ENCODE measurements around the gene PAX5.

The PAX5 gene

GRCh38 chr9:36985769-36986467 is 48.1 kb downstream of the PAX5 start:
- no peak for DNase-seq

DNA sequence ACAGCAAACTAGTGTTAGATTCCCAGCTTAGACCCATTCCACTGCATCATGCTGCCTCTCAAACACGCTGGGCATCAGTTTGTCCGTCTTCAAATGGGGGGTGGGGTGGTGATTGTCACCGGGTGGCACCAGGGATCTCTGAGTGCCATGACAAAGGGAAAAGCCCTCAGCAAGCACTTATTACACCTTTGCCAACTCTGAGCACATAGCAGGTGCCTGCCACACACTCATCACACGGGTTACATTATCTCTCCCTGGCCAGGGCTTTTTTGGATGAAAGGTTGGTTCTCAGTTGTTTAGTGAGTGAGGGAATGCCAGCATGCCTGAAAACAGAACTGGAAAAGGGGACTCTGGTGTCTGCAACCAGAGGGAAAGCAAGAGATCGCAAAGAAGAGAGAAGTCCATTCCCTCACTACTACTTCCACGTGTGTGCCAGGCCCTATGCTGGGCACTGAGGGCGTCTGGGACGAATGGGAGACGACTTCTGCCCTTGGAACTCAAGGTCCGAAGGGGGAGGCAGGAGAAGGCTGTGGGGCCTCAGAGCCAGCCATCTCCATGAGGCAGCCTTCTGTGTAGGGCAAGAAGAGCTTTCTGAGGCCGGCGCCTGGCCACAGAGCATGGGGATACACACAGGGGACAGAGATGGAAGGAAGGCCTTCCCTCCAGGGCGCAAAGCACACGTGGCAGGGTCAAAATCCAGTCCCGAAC is 48.9 kb downstream of the PAX5 start:
- DNase-seq: no peak

DNA sequence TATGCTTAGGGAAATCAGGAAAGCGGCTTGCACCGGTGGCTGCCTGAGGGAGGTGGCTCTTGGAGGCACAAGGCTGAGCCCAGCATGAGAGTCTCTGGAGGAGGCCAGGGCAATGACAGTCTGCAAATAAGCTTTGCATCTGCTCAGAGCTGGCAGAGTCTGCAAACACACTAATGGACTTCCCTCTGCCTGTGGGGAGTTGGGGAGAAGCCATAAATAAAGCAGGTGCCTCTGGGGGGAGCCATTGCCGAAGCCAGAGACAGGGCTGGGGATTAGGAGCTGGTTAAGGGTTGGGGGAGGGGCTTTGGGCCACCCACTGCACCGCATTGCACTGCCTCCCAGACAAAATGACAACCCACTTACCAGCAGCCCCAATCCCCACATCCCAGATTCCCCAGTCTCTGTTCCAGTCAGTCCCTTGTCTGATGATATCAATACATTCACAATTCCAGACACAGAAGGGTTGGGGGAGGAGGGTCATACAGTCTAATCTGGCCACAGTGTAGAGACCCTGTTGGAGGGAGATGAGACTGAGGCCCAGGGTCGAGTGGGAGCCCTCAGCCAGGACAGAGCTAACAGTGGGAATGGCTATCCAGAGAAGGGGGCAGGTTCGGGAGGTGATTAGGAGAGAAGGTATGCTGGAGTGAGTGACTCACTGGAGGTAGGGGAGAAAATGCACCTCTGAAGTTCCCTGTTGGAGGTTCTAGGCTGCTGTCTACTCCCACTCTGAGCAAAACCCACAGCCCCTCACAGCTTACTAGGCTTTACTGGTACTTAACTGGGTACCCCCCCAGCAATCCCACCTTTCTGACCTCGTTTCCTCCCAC is 53.7 kb downstream of the PAX5 start:
- DNase-seq: no peak

DNA sequence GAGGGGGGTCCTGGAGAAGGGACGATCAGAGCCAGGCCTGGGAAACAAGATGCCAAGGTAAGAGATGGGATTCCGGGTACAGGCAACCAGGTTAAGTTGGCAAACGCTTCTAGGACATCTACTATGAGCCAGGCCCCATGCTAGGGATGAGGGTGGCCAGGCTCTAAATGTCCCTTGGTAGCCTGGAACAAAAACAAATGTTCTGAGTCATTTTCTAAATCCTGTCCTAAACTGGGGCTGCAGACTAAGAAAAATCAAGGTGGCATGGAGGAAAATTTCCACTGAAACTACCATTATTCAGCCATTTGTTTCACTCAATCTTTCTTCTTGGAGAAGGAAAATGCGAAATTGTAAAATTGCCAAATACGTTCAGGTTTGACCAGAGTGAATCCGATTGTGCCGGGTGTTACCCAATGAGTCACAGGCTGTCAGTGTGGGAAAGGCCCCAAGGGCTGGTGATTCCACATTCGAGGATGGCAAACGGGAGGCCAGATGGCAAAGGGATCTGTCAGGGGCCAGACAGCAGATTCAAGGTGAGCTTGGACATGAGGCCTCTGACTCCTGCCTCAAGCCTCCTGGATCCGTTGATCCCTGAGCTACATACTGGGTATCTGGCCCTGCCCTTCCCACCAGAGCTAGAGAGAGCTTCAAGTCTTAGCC is 57.6 kb downstream of the PAX5 start:
- no peak for DNase-seq

DNA sequence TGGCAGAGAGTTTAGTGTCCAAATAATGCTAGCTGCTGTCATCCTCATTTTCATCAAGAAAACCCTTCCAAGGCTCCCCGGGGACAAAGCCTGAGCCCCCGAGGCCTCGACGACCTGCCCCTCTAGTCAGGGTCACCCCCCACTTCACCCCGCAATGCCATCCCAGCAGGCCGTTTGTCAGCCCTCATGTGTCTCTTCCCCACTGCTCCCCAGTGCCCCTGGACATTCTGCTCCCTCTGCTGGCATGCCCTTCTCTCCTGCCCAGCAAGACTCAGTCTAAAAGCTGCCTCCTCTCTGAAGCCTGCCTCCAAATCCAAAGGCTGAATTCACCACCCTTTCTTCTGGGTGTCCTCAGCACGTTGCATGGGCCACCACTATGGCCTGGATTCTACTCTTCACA is 59.3 kb downstream of the PAX5 start:
- DNase-seq: no peak

GRCh38 chr9:36971935-36972488 is 62.1 kb downstream of the PAX5 start:
- no peak for DNase-seq

GRCh38 chr9:36970007-36970888 is 63.8 kb downstream of the PAX5 start:
- peak; percentile 35 for DNase-seq

DNA sequence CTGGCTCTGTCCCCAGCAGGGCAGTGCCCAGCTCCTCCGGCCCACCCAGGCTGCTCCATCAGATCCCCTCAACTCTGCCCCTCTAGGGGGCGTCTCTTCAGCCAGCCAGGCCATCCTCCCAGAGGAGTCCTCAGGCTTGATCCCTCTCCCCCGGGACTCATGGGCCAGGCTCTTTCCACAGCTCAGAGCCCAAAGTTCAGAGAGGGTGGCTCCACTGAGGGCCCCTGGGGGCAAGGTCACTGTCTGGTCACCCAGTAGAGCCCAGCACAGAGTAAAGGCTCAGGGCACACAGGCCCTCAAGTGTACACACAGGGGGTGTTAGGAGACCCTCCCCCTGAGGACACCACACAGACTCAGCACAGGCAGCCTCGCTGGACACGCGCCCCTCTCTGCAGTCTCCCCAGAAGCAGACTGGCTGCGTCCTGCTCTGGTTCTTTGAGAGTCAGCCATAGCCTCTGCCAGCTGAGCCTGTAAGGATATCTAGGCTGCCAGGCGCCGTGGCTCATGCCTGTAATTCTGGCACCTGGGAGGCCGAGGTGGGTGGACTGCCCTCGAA is 64.8 kb downstream of the PAX5 start:
- no peak for DNase-seq

- no peak for DNase-seq
Observed at GRCh38 chr9:36968574-36969215, 65.4 kb downstream of the PAX5 start.

DNA sequence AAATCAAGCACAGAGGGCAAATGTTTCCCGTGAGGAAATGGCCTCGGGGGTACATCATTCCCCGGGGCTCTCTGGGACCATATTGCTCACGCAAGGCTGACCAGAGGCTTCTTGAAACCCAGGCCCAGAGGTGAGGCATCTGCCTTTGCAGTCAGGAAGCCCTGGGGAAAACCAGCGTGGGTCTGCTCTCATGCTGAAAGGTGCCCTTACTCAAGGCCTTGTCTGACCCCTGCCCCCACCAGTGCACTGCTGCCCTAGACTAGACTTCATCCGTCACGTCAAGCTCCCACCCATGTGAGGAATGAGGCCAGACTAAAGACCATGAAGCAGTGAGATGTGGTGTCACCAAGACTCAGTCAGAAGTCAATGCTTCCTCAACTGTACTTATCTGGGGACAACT is 66.1 kb downstream of the PAX5 start:
- DNase-seq: no peak

- no peak for DNase-seq
Observed at GRCh38 chr9:36966371-36967097, 67.5 kb downstream of the PAX5 start.

GRCh38 chr9:36964791-36965190 is 69.3 kb downstream of the PAX5 start:
- DNase-seq: no peak

GRCh38 chr9:36963346-36963745 is 70.7 kb downstream of the PAX5 start:
- DNase-seq: no peak

- no peak for DNase-seq
Observed at GRCh38 chr9:36962691-36963090, 71.4 kb downstream of the PAX5 start.

DNA sequence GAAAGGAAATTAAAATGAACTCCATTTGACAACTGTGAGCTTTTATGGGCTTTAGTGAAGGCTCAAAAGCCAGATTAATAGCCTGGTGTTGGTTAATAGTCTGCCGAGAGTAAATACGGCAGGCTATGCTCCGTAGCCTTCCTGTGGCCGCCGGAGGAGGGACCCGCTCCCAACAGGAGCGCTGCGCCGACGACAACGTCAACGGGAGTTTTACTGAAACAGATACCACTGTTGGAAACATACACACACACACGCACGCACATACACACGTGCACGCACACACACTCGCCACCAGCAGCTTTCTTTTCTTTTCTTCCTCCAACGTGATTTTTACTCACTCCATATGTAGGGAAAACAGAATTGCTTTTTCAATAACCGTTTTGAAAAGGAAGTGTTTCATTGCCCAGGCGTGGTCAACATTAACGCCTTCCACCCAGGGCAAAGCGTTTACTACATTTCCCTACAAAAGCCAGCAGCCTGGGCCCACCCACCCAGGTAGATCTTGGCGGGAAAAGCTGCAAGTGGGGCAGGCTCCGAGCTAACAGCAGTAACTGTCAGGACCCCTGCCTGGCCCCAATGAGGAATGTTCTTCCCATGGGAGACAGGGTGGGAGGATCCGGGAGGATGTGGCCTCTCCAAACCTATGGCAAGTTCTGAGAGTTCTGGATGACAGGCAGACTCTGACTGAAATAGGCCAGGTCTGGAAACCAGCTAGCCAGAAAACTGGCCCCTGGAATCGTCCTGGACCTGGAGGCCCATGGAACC is 72.3 kb downstream of the PAX5 start:
- no peak for DNase-seq

DNA sequence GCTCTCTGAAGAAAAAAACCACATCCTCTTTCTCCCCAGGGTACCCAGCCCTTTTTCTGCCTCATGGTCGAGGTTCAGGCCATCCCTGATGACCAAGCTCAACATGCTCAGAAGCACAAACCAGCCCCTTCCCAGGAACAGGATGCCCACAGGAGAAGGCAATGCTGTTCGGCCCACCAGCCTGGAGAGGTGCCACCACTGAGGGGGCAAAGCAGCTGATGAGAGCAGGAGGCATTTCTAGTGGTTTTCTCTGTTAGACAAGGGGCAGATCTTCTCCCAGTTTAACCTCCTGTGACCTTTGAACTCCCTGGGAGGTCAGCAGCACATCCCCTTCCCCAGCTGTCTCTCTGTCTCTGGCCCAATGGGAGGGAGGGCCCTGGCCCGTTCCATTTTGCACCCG is 73.0 kb downstream of the PAX5 start:
- no peak for DNase-seq

GRCh38 chr9:36960575-36960955 is 73.5 kb downstream of the PAX5 start:
- no peak for DNase-seq

DNA sequence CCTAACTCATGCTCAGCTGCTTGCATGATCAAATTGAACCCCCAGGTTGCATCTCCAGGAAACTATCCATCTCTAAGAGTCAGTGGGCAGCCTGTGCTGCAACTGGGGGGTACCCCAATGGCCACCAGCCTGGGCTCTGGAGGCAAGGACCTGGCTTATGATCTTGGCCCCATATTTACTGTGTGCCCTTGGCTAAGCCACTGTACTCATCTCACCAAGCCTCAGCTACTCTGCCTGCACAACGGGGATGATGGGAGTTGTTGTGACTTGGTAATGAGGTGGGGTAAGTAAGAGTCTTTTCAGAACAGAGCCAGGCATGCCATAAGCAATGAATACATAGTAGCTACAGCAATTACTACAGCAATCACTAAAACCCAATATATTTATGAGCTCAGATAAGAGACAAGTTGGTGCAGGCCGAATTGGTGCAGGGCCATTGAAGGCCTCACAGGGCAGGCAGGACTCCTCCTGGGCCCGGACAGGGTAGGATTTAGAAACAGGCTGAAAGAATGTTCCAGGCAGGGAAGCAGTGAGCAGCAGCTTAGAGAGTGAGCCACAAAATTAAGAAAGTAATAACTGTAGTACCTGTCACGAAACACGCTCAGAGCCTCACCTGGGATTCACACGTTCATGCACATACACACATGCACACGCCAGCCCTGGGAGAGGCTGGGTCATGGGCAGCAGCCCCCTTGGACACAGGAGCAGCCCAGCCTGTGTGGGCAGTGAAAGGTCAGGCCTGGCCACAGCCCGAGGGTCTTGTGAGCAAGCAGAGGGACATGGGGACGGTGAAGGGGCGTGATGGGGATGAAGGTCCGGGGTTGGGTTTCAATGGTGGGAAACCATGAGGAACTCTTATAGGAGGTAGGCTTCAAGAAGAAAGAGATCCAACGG is 74.1 kb downstream of the PAX5 start:
- DNase-seq: no peak

GRCh38 chr9:36956908-36957307 is 77.2 kb downstream of the PAX5 start:
- no peak for DNase-seq

All from HCEC 1CT (cell line).